Activated CD4-positive, alpha-beta memory T cell treated with anti-CD3 and anti-CD28 coated beads for 36 hours (primary cell): ENCODE results near the gene TRABD2B. TPM values are rescaled to one million over a fixed set of nuclear protein-coding genes. Genes with fewer than 3 reads are reported as not detected.

Source experiments
- CTCF ChIA-PET: fragments of 350-600 bp; sonication (Branson Sonifier 250); formaldehyde crosslinking; loops from one replicate; lab custom pipeline; 2021; ENCODE audit warnings: antibody characterized with exemption, inconsistent platforms; lab: Charles Lee
- POLR2A ChIA-PET: fragments of 350-600 bp; sonication (Branson Sonifier 250); formaldehyde crosslinking; loops from one replicate; lab custom pipeline; 2021; ENCODE audit warnings: antibody characterized with exemption; lab: Charles Lee
- DNase-seq: peaks from one replicate; pipeline ENCODE4 v3.0.0-alpha.2; 2020
- H3K27ac Mint-ChIP-seq: one replicate; pipeline ENCODE4 v1.8.0; 2021; ENCODE audit warnings: mixed read lengths
- H3K27me3 Mint-ChIP-seq: one replicate; pipeline ENCODE4 v1.8.0; 2021; ENCODE audit warnings: mixed read lengths
- H3K36me3 Mint-ChIP-seq: one replicate; pipeline ENCODE4 v1.8.0; 2021; ENCODE audit warnings: mixed read lengths
- H3K4me1 Mint-ChIP-seq: one replicate; pipeline ENCODE4 v1.8.0; 2021; ENCODE audit warnings: low read depth, mixed read lengths
- H3K4me3 Mint-ChIP-seq: one replicate; pipeline ENCODE4 v1.8.0; 2021; ENCODE audit warnings: mild to moderate bottlenecking, mixed read lengths
- H3K9me3 Mint-ChIP-seq: one replicate; pipeline ENCODE4 v1.8.0; 2021; ENCODE audit warnings: mixed read lengths
- intact Hi-C: fragments of 100-400 bp; cut with micrococcal nuclease; formaldehyde crosslinking; loops from one replicate; pipeline ENCODE4 v1.15.1; 2023
- total RNA-seq, 2 experiments: library from RNA; stranded (reverse); gene quantifications; one replicate each; pipeline ENCODE4 v1.2.3, GENCODE V29; 2021

Gene TRABD2B
- total RNA-seq, 2 experiments from 2014 or later: not detected

- POLR2A ChIA-PET: no interaction called here
- no peak overlapping the region for H3K27ac Mint-ChIP-seq
- no peak for DNase-seq
- no peaks in the 10 kb centered on the region for H3K36me3 Mint-ChIP-seq
- peaks cover 4% of the 10 kb centered on the region for H3K27me3 Mint-ChIP-seq
- no peak overlapping the region for H3K4me3 Mint-ChIP-seq
- H3K9me3 Mint-ChIP-seq: no peaks in the 10 kb centered on the region
- no peaks in the 10 kb centered on the region for H3K4me1 Mint-ChIP-seq
- CTCF ChIA-PET: no interaction called here
- intact Hi-C loops: no loop called here
Measured at GRCh38 chr1:47791879-47792608, 205.1 kb downstream of the TRABD2B start.

GRCh38 chr1:47788761-47789160 is 208.4 kb downstream of the TRABD2B start:
- no peaks in the 10 kb centered on the region for H3K4me1 Mint-ChIP-seq
- H3K4me3 Mint-ChIP-seq: no peak overlapping the region
- ChIA-PET POLR2A (no interaction called here), CTCF (no interaction called here)
- H3K36me3 Mint-ChIP-seq: no peaks in the 10 kb centered on the region
- H3K9me3 Mint-ChIP-seq: no peaks in the 10 kb centered on the region
- intact Hi-C loops: no loop called here
- H3K27me3 Mint-ChIP-seq: peaks cover 5% of the 10 kb centered on the region
- no peak overlapping the region for H3K27ac Mint-ChIP-seq
- DNase-seq: no peak

DNA sequence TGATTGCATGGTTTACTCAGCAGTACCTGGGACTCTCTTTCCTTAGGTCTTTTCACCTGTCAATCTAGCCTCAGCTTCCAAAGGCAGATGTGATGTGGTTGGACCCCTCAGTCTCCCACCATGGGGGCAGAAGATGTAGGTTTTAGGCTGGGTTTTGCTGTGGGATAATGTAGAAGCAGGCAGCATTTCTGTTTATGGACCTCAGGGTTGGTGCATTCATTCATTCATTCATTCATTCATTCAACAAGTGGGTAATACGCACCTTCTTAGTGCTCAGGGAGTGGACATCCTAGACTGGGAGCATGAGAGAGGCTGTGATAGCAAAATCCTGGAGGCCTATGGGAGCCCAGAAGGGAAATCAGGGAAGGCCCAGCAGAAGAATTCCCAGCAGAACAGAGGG is 209.6 kb downstream of the TRABD2B start:
- Mint-ChIP-seq H3K27me3 (peaks cover 5% of the 10 kb centered on the region), H3K9me3 (no peaks in the 10 kb centered on the region), H3K27ac (no peak overlapping the region), H3K4me1 (no peaks in the 10 kb centered on the region), H3K36me3 (no peaks in the 10 kb centered on the region), H3K4me3 (no peak overlapping the region)
- ChIA-PET POLR2A (no interaction called here), CTCF (no interaction called here)
- intact Hi-C loops: no loop called here
- DNase-seq: no peak

GRCh38 chr1:47786316-47786715 is 210.9 kb downstream of the TRABD2B start:
- Mint-ChIP-seq H3K36me3 (no peaks in the 10 kb centered on the region), H3K4me1 (no peaks in the 10 kb centered on the region), H3K27me3 (peaks cover 5% of the 10 kb centered on the region), H3K4me3 (no peak overlapping the region), H3K27ac (no peak overlapping the region), H3K9me3 (no peaks in the 10 kb centered on the region)
- ChIA-PET CTCF (no interaction called here), POLR2A (no interaction called here)
- no peak for DNase-seq
- intact Hi-C loops: no loop called here

- Mint-ChIP-seq H3K27ac (no peak overlapping the region), H3K9me3 (no peaks in the 10 kb centered on the region), H3K36me3 (no peaks in the 10 kb centered on the region), H3K4me1 (no peaks in the 10 kb centered on the region), H3K4me3 (no peak overlapping the region), H3K27me3 (peaks cover 5% of the 10 kb centered on the region)
- no peak for DNase-seq
- intact Hi-C loops: no loop called here
- ChIA-PET CTCF (no interaction called here), POLR2A (no interaction called here)
Measured at GRCh38 chr1:47785561-47786271, 211.5 kb downstream of the TRABD2B start.

GRCh38 chr1:47785118-47785517 is 212.1 kb downstream of the TRABD2B start:
- no peaks in the 10 kb centered on the region for H3K4me1 Mint-ChIP-seq
- POLR2A ChIA-PET: no interaction called here
- no peaks in the 10 kb centered on the region for H3K36me3 Mint-ChIP-seq
- H3K27ac Mint-ChIP-seq: no peak overlapping the region
- H3K9me3 Mint-ChIP-seq: no peaks in the 10 kb centered on the region
- peaks cover 5% of the 10 kb centered on the region for H3K27me3 Mint-ChIP-seq
- no peak for DNase-seq
- no peak overlapping the region for H3K4me3 Mint-ChIP-seq
- intact Hi-C loops: no loop called here
- CTCF ChIA-PET: no interaction called here

GRCh38 chr1:47784497-47784822 is 212.7 kb downstream of the TRABD2B start:
- ChIA-PET CTCF (no interaction called here), POLR2A (no interaction called here)
- Mint-ChIP-seq H3K36me3 (no peaks in the 10 kb centered on the region), H3K27ac (no peak overlapping the region), H3K4me3 (no peak overlapping the region), H3K9me3 (no peaks in the 10 kb centered on the region), H3K27me3 (peaks cover 5% of the 10 kb centered on the region), H3K4me1 (no peaks in the 10 kb centered on the region)
- DNase-seq: no peak
- intact Hi-C loops: no loop called here

DNA sequence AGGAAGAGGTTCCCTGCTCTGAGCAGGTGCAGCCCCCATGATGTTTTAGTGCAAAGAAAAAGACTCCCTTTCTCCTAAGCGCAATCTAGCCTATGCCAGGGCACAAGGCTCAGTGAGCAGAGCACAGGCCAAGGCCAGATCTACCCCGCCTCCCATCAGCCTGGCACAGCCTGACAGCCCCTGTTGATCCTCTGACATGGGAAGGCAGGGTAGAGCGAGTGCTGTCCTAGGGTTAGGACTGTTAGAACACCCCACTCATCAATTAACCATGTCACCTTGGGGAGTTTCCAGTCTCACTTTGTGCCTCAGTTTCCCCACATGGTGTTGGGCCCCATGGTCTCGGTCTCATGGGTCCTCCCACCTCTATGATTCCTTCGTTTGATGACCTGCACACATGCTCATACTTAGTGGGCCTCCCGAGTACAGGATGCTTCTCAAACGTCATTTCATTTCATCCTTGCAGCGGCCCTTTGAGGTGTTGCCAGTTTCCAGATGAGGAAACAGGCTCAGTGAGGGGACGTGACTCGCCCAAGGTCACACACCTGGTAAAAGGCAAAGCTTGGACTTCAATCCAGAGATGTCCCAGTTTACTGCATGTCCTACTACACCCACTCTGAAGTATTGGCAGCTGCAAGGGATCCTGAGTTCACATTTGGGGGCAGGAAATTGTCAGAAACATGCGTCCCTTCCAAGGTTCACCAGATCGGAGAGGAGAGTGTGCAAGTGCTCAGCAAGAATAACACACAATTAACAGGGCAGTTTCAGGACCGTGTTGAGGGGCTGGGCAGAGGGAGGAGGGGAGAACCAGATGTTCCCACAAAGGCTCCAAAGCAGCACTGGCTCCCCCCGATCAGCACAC is 213.3 kb downstream of the TRABD2B start:
- no peak for DNase-seq
- no peak overlapping the region for H3K4me3 Mint-ChIP-seq
- H3K27me3 Mint-ChIP-seq: peaks cover 5% of the 10 kb centered on the region
- H3K4me1 Mint-ChIP-seq: no peaks in the 10 kb centered on the region
- ChIA-PET POLR2A (no interaction called here), CTCF (no interaction called here)
- H3K27ac Mint-ChIP-seq: no peak overlapping the region
- H3K36me3 Mint-ChIP-seq: no peaks in the 10 kb centered on the region
- H3K9me3 Mint-ChIP-seq: no peaks in the 10 kb centered on the region
- intact Hi-C loops: no loop called here

DNA sequence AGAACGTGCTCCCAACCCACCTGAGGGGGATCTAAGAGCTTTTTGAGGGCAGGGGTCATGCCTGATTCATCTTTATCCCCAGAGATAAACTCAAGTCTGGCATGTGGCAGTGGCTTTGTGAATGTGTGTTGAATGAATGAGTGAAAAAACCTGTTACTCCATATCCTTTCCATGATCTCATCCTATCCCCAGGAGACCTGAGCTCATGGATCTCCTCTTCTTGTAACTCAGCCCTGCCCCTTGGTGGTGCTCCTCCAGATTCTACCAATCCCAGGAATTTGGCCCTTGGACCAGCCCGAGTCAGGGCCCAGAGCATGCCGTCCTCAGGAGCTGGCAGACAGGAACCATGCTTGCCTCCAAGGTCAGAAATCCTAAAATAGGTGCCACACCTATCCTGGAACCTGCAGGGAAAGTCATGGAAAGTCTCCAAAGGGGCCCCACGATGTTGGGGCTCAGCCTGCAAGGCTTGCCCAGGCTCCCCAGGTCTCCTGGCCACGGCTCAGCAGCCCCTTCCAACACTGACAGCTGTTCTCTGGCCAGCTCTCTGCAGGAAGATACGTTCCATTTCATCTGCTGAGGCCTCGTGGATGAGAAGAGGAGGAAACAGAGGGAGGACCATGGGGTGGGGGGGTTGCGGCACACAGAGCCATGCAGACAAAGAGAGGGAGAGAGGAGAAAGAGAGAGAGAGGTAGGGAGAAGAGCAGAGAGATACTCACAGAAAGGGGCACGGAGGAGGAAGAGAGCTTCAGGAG is 214.6 kb downstream of the TRABD2B start:
- no peak for DNase-seq
- ChIA-PET POLR2A (no interaction called here), CTCF (interaction anchor here (0.8 kb wide), 1 partner anchor 27 kb away, joined by 3 read pairs; no protein-coding TSS in a partner anchor)
- Mint-ChIP-seq H3K4me3 (no peak overlapping the region), H3K27ac (no peak overlapping the region), H3K9me3 (no peaks in the 10 kb centered on the region), H3K27me3 (peaks cover 2% of the 10 kb centered on the region), H3K4me1 (no peaks in the 10 kb centered on the region), H3K36me3 (no peaks in the 10 kb centered on the region)
- intact Hi-C loops: no loop called here

GRCh38 chr1:47781171-47781959 is 215.8 kb downstream of the TRABD2B start:
- Mint-ChIP-seq H3K4me1 (no peaks in the 10 kb centered on the region), H3K27ac (no peak overlapping the region), H3K36me3 (no peaks in the 10 kb centered on the region), H3K9me3 (no peaks in the 10 kb centered on the region), H3K27me3 (peaks cover 4% of the 10 kb centered on the region), H3K4me3 (no peak overlapping the region)
- CTCF ChIA-PET: no interaction called here
- POLR2A ChIA-PET: no interaction called here
- intact Hi-C loops: no loop called here
- no peak for DNase-seq

DNA sequence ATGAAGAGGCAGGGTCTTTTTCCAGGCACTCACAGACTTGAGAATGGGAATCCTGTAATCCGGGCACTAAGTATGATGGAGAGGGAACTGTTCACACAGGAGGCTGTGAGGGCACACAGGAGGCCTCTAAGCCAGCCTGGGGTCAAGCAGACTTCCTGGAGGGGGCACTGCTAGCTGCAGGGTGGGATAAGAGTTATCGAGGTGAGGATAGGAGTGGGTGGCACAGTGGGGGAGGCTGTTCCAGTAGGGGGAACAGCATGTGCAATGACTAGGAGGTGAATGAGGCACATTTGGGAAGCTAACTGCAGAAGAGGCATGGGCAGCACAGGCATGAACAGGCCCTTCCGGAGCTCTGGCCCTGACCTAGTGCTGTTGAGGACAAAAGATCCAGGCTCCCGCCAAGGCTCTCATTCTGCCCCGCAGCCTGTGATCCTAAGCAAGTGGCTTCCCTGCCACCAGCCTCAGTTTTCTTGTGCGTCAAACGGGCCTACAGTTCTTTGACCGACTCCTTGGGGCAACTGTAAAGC is 216.7 kb downstream of the TRABD2B start:
- intact Hi-C loops: no loop called here
- Mint-ChIP-seq H3K4me3 (no peak overlapping the region), H3K9me3 (no peaks in the 10 kb centered on the region), H3K4me1 (no peaks in the 10 kb centered on the region), H3K27ac (no peak overlapping the region), H3K27me3 (peaks cover 4% of the 10 kb centered on the region), H3K36me3 (no peaks in the 10 kb centered on the region)
- ChIA-PET CTCF (no interaction called here), POLR2A (no interaction called here)
- no peak for DNase-seq
